H1 (cell line): ENCODE measurements around the gene SCNM1. TPM values are rescaled to one million over a fixed set of nuclear protein-coding genes. Genes with fewer than 3 reads are reported as not detected.

ENCODE experiments used
- BCL11A ChIP-seq, 2 experiments: IDR thresholded peaks; one replicate each; pipeline ENCODE4 v1.6.1; 2011; ENCODE audit warnings: low read depth in 2 of 2, low read length in 2 of 2, mild to moderate bottlenecking in 2 of 2
- BRCA1 ChIP-seq: IDR thresholded peaks from 2 replicates; pipeline ENCODE4 v1.6.1; 2012; ENCODE audit warnings: low read depth, low read length, improper control_type of control experiment
- CHD2 ChIP-seq: IDR thresholded peaks from 2 replicates; pipeline ENCODE4 v1.6.1; 2012; ENCODE audit warnings: low read length, improper control_type of control experiment
- CHD7 ChIP-seq: fragments of 300-600 bp; sonication (generic); IDR thresholded peaks from 2 replicates; pipeline ENCODE4 v1.7.1; 2012; ENCODE audit warnings: low read length, moderate library complexity, mild to moderate bottlenecking, inconsistent platforms; ENCODE audit not compliant: insufficient replicate concordance
- CTBP2 ChIP-seq: IDR thresholded peaks from 2 replicates; pipeline ENCODE4 v1.7.0; 2011; ENCODE audit warnings: borderline replicate concordance, mild to moderate bottlenecking, moderate library complexity, mixed read lengths, low read length; ENCODE audit not compliant: insufficient read depth, insufficient read length
- EGR1 ChIP-seq: IDR thresholded peaks from 2 replicates; pipeline ENCODE4 v1.6.1; 2011; ENCODE audit warnings: low read depth, low read length, borderline replicate concordance
- FOSL1 ChIP-seq: IDR thresholded peaks from 2 replicates; pipeline ENCODE4 v1.6.1; 2011; ENCODE audit warnings: mild to moderate bottlenecking, low read depth, low read length, moderate library complexity; ENCODE audit not compliant: insufficient read depth
- KDM5A ChIP-seq: fragments of 200-600 bp; IDR thresholded peaks from 2 replicates; pipeline ENCODE4 v1.7.1; 2012; ENCODE audit warnings: mild to moderate bottlenecking, low read length, inconsistent platforms, mixed read lengths
- SP2 ChIP-seq: IDR thresholded peaks from 2 replicates; pipeline ENCODE4 v1.6.1; 2012; ENCODE audit warnings: mild to moderate bottlenecking, low read length, inconsistent platforms
- SUZ12 ChIP-seq: fragments of 200-600 bp; sonication (generic); IDR thresholded peaks from 2 replicates; pipeline ENCODE4 v1.6.1; 2012; ENCODE audit warnings: mild to moderate bottlenecking, inconsistent platforms, low read length, moderate library complexity, mixed read lengths
- TBP ChIP-seq: IDR thresholded peaks from 2 replicates; pipeline ENCODE4 v1.6.1; 2011; ENCODE audit warnings: low read depth, low read length, improper control_type of control experiment
- YY1 ChIP-seq: IDR thresholded peaks from 2 replicates; pipeline ENCODE4 v1.6.1; 2011; ENCODE audit warnings: low read depth, mild to moderate bottlenecking, low read length
- polyA plus RNA-seq, 7 experiments: library from polyadenylated mRNA; depleted of rRNA in 3 of 7; stranded (reverse) in 5 of 7; unstranded in 2 of 7; fragments of >200 nt in 5 of 7; fragments of 200-250 nt in 2 of 7; gene quantifications; 1 replicate in 5 of 7; 2 replicates in 1 of 7; 4 replicates in 1 of 7; pipeline versions ENCODE4 v1.2.1 to v1.2.3, GENCODE V29; 2011 to 2013; ENCODE audit warnings: missing spikeins in 2 of 7, mixed read lengths in 2 of 7
- total RNA-seq: library from RNA; stranded (reverse); fragmentation: NEBNext Ultra II Directional; extraction: Animal tissue kit (Norgen Biotek cat#: 25700); gene quantifications from 2 replicates; pipeline ENCODE4 v1.2.1, GENCODE V29; 2021

The SCNM1 gene
- total and polyA plus RNA-seq, 2 of the 8 experiments (the other 6 are each of a cell fraction or from before 2014, with no cell fraction given), result 13.6 to 46.2 TPM

- TF ChIP-seq CHD7, result no peak
- no peak for TF ChIP-seq CHD2
- no peak for TF ChIP-seq EGR1
- TF ChIP-seq FOSL1, result no peak
- no peak for TF ChIP-seq CTBP2
- no peak for TF ChIP-seq SUZ12
- no peak for TF ChIP-seq YY1
- TF ChIP-seq SP2, result no peak
- TF ChIP-seq KDM5A, result no peak
- no peak for TF ChIP-seq BCL11A (IDR thresholded peaks at IDR 0.05; ENCODE audit: low read depth in 2 of 2, low read length in 2 of 2)
- no peak for TF ChIP-seq TBP
- no peak for TF ChIP-seq BRCA1
Observed at GRCh38 chr1:151167116-151167515, 1.2 kb downstream of the SCNM1 start (continued).
